K562 (cell line): ENCODE measurements around the gene ST6GALNAC1. TPM values are rescaled to one million over a fixed set of nuclear protein-coding genes. Genes with fewer than 3 reads are reported as not detected.

Experiments used
- ATAC-seq: fragments of 200-7000 bp; cut with Tn5 transposase; 3 replicates; pipeline ENCODE4 v1.9.1; 2020; ENCODE audit warnings: moderate library complexity
- BruUV-seq: library from RNA; stranded (reverse); fragments of 400-500 nt; replicated peaks from 2 replicates; lab custom pipeline; 2021; lab: Mats Ljungman, UMichigan
- CTCF ChIA-PET: fragments of 300-600 bp; formaldehyde crosslinking; extraction: SDS; loops from one replicate; lab custom pipeline; 2021; ENCODE audit warnings: low intra/inter-chr PET ratio; lab: Yijun Ruan, JAX
- POLR2A ChIA-PET: fragments of 300-600, 350-650 bp; sonication (Branson Sonifier 250); formaldehyde crosslinking; extraction: SDS; loops from one replicate; lab custom pipeline; 2021; ENCODE audit warnings: antibody characterized with exemption, inconsistent platforms; lab: Yijun Ruan, JAX
- DNase-seq, 4 experiments: peaks; one replicate each; pipeline versions ENCODE4 v3.0.0 to v3.0.0-alpha.2; 2011 to 2018; ENCODE audit warnings: low spot score in 3 of 4, mixed read lengths in 3 of 4; ENCODE audit errors: extremely low read depth in 1 of 4
- FAIRE-seq: peaks from 2 replicates; lab custom pipeline; 2011; peaks lifted over from hg19 to GRCh38; lab: Jason Lieb, UNC
- H2AFZ ChIP-seq: 2 replicates; pipeline ENCODE4 v1.6.0; 2011; ENCODE audit warnings: low read depth, low read length, control low read depth, inconsistent platforms
- H3K27ac ChIP-seq: fragments of 200-600 bp; 3 replicates; pipeline ENCODE4 v1.8.0; 2011; ENCODE audit warnings: low read depth, mild to moderate bottlenecking, control low read depth, inconsistent platforms, low read length, moderate library complexity, mixed read lengths; ENCODE audit errors: extremely low read depth
- H3K27me3 ChIP-seq, 2 experiments: fragments of 300-600 bp in 1 of 2; 2 replicates in 1 of 2; 3 replicates in 1 of 2; pipeline versions ENCODE4 v1.6.0 to v1.8.0; 2011; ENCODE audit warnings: inconsistent platforms in 2 of 2, low read length in 2 of 2, mild to moderate bottlenecking in 1 of 2, mixed read lengths in 1 of 2, moderate library complexity in 1 of 2; ENCODE audit not compliant: control insufficient read depth in 2 of 2, insufficient read depth in 2 of 2
- H3K36me3 ChIP-seq: fragments of 300-600 bp; 3 replicates; pipeline ENCODE4 v1.8.0; 2011; ENCODE audit warnings: mild to moderate bottlenecking, low read length, inconsistent platforms; ENCODE audit not compliant: control insufficient read depth, insufficient read depth
- H3K4me1 ChIP-seq, 2 experiments: fragments of 200-600 bp in 1 of 2; replicated peaks in 1 of 2; 2 replicates in 1 of 2; 3 replicates in 1 of 2; pipeline versions ENCODE4 v1.5.1 to v1.8.0; 2011; ENCODE audit warnings: inconsistent platforms in 2 of 2, low read length in 2 of 2, mild to moderate bottlenecking in 1 of 2, mixed read lengths in 1 of 2, moderate library complexity in 1 of 2; ENCODE audit not compliant: control insufficient read depth in 2 of 2, insufficient read depth in 2 of 2
- H3K4me2 ChIP-seq: 2 replicates; pipeline ENCODE4 v1.6.1; 2011; ENCODE audit warnings: low read length, control low read depth, inconsistent platforms, mixed read lengths; ENCODE audit not compliant: insufficient read depth
- H3K4me3 ChIP-seq: fragments of 200-600 bp; sonication (generic), shearing (Covaris generic); 2 replicates; pipeline ENCODE4 v1.5.1; 2016; ENCODE audit warnings: control low read depth, inconsistent platforms
- H3K79me2 ChIP-seq: fragments of 200-600 bp; 3 replicates; pipeline ENCODE4 v1.8.0; 2011; ENCODE audit warnings: low read length, inconsistent platforms; ENCODE audit not compliant: control insufficient read depth, insufficient read depth
- H3K9ac ChIP-seq, 2 experiments: 2 replicates each; pipeline versions ENCODE4 v1.6.0 to v1.6.1; 2011; ENCODE audit warnings: low read depth in 2 of 2, low read length in 2 of 2, control low read depth in 1 of 2, inconsistent platforms in 1 of 2, mild to moderate bottlenecking in 1 of 2, mixed read lengths in 1 of 2; ENCODE audit not compliant: insufficient read depth in 1 of 2
- H3K9me1 ChIP-seq: one replicate; pipeline ENCODE4 v1.6.0; 2011; ENCODE audit warnings: inconsistent platforms, mild to moderate bottlenecking, low read length, moderate library complexity; ENCODE audit not compliant: control insufficient read depth, insufficient read depth
- H3K9me3 ChIP-seq: replicated peaks from 2 replicates; pipeline ENCODE4 v1.5.1; 2011; ENCODE audit warnings: low read depth, low read length, inconsistent platforms; ENCODE audit not compliant: control insufficient read depth, insufficient read depth
- H4K20me1 ChIP-seq: replicated peaks from 2 replicates; pipeline ENCODE4 v1.6.1; 2011; ENCODE audit warnings: low read length, inconsistent platforms, mixed read lengths; ENCODE audit not compliant: control insufficient read depth, insufficient read depth
- CBFB ChIP-seq: sonication (generic); formaldehyde crosslinking; IDR thresholded peaks from 2 replicates; pipeline ENCODE4 v1.4.0; 2020; ENCODE audit warnings: mild to moderate bottlenecking, missing genetic modification reagents
- CTBP1 ChIP-seq: fragments of 450-650 bp; IDR thresholded peaks from 2 replicates; pipeline ENCODE4 v1.6.1; 2016; ENCODE audit warnings: borderline replicate concordance
- HDAC2 ChIP-seq: fragments of 450-650 bp; IDR thresholded peaks from 2 replicates; pipeline ENCODE4 v1.6.1; 2016; ENCODE audit warnings: mild to moderate bottlenecking
- HNRNPUL1 ChIP-seq: fragments of 200-400 bp; formaldehyde crosslinking; IDR thresholded peaks from 2 replicates; pipeline ENCODE4 v1.6.1; 2017; ENCODE audit warnings: low read length
- HOXB6 ChIP-seq: fragments of 250-450 bp; sonication (Bioruptor Pico); IDR thresholded peaks from 2 replicates; pipeline ENCODE4 v1.5.1; 2022; ENCODE audit warnings: mild to moderate bottlenecking, borderline replicate concordance
- IRF2 ChIP-seq: sonication (generic); formaldehyde crosslinking; IDR thresholded peaks from 2 replicates; pipeline ENCODE4 v1.8.1; 2022; ENCODE audit warnings: mild to moderate bottlenecking, missing genetic modification reagents
- LARP7 ChIP-seq: fragments of 450-650 bp; IDR thresholded peaks from 2 replicates; pipeline ENCODE4 v1.6.1; 2016
- TBP ChIP-seq: optimal IDR thresholded peaks from 2 replicates; pipeline ENCODE3; 2011; ENCODE audit warnings: low read depth, low read length, improper control_type of control experiment
- XRCC3 ChIP-seq: fragments of 450-650 bp; IDR thresholded peaks from 2 replicates; pipeline ENCODE4 v1.6.1; 2017; ENCODE audit warnings: mild to moderate bottlenecking, moderate library complexity
- YY1 ChIP-seq, 3 experiments: IDR thresholded peaks; 2 replicates each; pipeline ENCODE4 v1.6.1; 2011; ENCODE audit warnings: low read length in 2 of 3, mild to moderate bottlenecking in 2 of 3, moderate library complexity in 2 of 3, borderline replicate concordance in 1 of 3, control low read depth in 1 of 3, low read depth in 1 of 3; ENCODE audit not compliant: insufficient read depth in 3 of 3, insufficient replicate concordance in 2 of 3, control insufficient read depth in 1 of 3, insufficient read length in 1 of 3; ENCODE audit errors: extremely low read depth in 1 of 3
- ZNF121 ChIP-seq: sonication (generic); formaldehyde crosslinking; conservative IDR thresholded peaks from 2 replicates; pipeline ENCODE4 v1.8.0; 2022; ENCODE audit warnings: missing genetic modification reagents
- ZNF384 ChIP-seq: IDR thresholded peaks from 2 replicates; pipeline ENCODE4 v1.6.1; 2012; ENCODE audit warnings: low read depth, low read length, improper control_type of control experiment
- ZNF431 ChIP-seq: sonication (generic); formaldehyde crosslinking; IDR thresholded peaks from 2 replicates; pipeline ENCODE4 v1.8.0; 2022; ENCODE audit warnings: mild to moderate bottlenecking, missing genetic modification reagents
- ZNF586 ChIP-seq: fragments of 450-650 bp; formaldehyde crosslinking; conservative IDR thresholded peaks from 2 replicates; pipeline ENCODE4 v1.4.0; 2020; ENCODE audit warnings: mild to moderate bottlenecking, moderate library complexity
- WGBS: fragments of 100-300 bp; shearing (Covaris generic); methylation state at CpG from one replicate; pipeline ENCODE4 v1.1.6; 2016; ENCODE audit warnings: low coverage, mixed read lengths; ENCODE audit not compliant: insufficient coverage; ENCODE audit errors: missing lambda C conversion rate; 5-methylcytosine and 5-hydroxymethylcytosine counted together
- in situ Hi-C: fragments of 300-500 bp; cut with MboI; formaldehyde crosslinking; loops from 4 replicates; pipeline ENCODE4 v1.15.0; 2018; ENCODE audit warnings: inconsistent platforms, mixed read lengths
- intact Hi-C: fragments of 100-400 bp; cut with micrococcal nuclease; formaldehyde crosslinking; loops from 2 replicates; pipeline ENCODE4 v1.14.2; 2022
- polyA plus RNA-seq, 8 experiments: library from polyadenylated mRNA; depleted of rRNA in 4 of 8; stranded (reverse) in 5 of 8; unstranded in 3 of 8; fragments of >200 nt; fragmentation: Nextera tagmentation in 2 of 8; fragmentation: Illumina TruSeq in 1 of 8; extraction: Ambion mirVana in 2 of 8; extraction: Trizol in 1 of 8; gene quantifications; 2 replicates each; pipeline versions ENCODE4 v1.2.1 to v1.2.3, GENCODE V29; 2011 to 2014; ENCODE audit warnings: inconsistent platforms in 1 of 8, missing spikeins in 1 of 8
- total RNA-seq, 7 experiments: library from RNA; depleted of rRNA in 6 of 7; stranded (reverse); fragments of >200 nt in 6 of 7; fragmentation: Illumina TruSeq in 2 of 7; extraction: Trizol in 2 of 7; gene quantifications; 2 replicates each; pipeline versions ENCODE4 v1.2.1 to v1.2.3, GENCODE V29; 2011 to 2021; ENCODE audit warnings: low replicate concordance in 1 of 7
- TF ChIP-seq, protein P1 (sequence below): sonication (generic); formaldehyde crosslinking; IDR thresholded peaks from 2 replicates; pipeline ENCODE4 v1.8.0; 2022; ENCODE audit warnings: missing genetic modification reagents, mild to moderate bottlenecking, moderate library complexity, borderline replicate concordance
- TF ChIP-seq, protein P2 (sequence below): fragments of 250-450 bp; sonication (Bioruptor Pico); IDR thresholded peaks from 2 replicates; pipeline ENCODE4 v1.5.0; 2022; ENCODE audit warnings: mild to moderate bottlenecking

ST6GALNAC1 gene
- total and polyA plus RNA-seq, 9 of the 15 experiments (the other 6 are each of a cell fraction or from before 2014, with no cell fraction given), result 20.6 to 68.4 (median 50.5) TPM

DNA sequence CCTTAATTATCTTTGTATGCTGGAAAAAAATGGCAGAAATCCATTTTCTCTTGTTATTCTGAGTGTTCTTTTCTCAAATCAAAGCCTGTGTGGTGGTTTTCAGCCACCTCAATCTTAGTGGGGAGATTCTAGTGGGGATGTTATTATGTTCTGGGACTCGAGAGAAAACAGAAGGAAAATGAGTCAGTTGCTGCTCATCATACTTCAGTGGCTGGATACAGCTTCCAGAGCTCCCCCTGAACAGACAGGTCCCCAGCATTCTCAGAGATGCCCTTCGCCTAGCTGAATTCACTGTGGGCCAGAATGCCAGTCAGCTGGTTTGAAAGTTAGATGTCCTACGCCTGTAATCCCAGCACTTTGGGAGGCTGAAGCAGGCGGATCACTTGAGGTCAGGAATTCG is 8.5 kb downstream of the ST6GALNAC1 start:
- H3K9ac ChIP-seq, result no peak overlapping the region
- in situ Hi-C loops, result no loop called here
- no peaks in the 10 kb centered on the region for H3K27me3 ChIP-seq
- peaks cover 30 to 33% of the 10 kb centered on the region in 2 experiments; a peak in 4 of 5 replicates for H3K4me1 ChIP-seq
- no peak overlapping the region for H3K27ac ChIP-seq
- FAIRE-seq (no peak), DNase-seq (no peak), ATAC-seq (no peak)
- CTCF ChIA-PET, result no interaction called here
- no peaks in the 10 kb centered on the region for H3K9me3 ChIP-seq
- H3K4me2 ChIP-seq, result no peak overlapping the region
- peaks cover 53% of the 10 kb centered on the region for H3K79me2 ChIP-seq
- no peak overlapping the region for H3K4me3 ChIP-seq
- POLR2A ChIA-PET, result interaction anchor here (0.9 to 2.0 kb wide), 3 partner anchors 9 to 11 kb away, joined by 3 to 9 read pairs (median 6); partner anchors contain the start of gene ST6GALNAC1
- no peak for TF ChIP-seq HDAC2
- TF ChIP-seq, protein P1, sequence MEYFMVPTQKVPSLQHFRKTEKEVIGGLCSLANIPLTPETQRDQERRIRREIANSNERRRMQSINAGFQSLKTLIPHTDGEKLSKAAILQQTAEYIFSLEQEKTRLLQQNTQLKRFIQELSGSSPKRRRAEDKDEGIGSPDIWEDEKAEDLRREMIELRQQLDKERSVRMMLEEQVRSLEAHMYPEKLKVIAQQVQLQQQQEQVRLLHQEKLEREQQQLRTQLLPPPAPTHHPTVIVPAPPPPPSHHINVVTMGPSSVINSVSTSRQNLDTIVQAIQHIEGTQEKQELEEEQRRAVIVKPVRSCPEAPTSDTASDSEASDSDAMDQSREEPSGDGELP (CRISPR knock-in tag), result no peak
- no peak for TF ChIP-seq CBFB (CRISPR knock-in tag)
- TF ChIP-seq ZNF384, result no peak
- TF ChIP-seq YY1 (IDR thresholded peaks at IDR 0.05; ENCODE audit: borderline replicate concordance in 1 of 3, control insufficient read depth in 1 of 3, extremely low read depth in 1 of 3, insufficient read depth in 3 of 3, insufficient read length in 1 of 3, insufficient replicate concordance in 2 of 3, low read depth in 1 of 3, low read length in 2 of 3), result no peak
- no peak for TF ChIP-seq IRF2
- no peak for TF ChIP-seq TBP
- TF ChIP-seq LARP7, result no peak
- TF ChIP-seq ZNF121 (CRISPR knock-in tag), result no peak
- no peak for TF ChIP-seq XRCC3
- TF ChIP-seq HNRNPUL1, result no peak
- TF ChIP-seq, protein P2, sequence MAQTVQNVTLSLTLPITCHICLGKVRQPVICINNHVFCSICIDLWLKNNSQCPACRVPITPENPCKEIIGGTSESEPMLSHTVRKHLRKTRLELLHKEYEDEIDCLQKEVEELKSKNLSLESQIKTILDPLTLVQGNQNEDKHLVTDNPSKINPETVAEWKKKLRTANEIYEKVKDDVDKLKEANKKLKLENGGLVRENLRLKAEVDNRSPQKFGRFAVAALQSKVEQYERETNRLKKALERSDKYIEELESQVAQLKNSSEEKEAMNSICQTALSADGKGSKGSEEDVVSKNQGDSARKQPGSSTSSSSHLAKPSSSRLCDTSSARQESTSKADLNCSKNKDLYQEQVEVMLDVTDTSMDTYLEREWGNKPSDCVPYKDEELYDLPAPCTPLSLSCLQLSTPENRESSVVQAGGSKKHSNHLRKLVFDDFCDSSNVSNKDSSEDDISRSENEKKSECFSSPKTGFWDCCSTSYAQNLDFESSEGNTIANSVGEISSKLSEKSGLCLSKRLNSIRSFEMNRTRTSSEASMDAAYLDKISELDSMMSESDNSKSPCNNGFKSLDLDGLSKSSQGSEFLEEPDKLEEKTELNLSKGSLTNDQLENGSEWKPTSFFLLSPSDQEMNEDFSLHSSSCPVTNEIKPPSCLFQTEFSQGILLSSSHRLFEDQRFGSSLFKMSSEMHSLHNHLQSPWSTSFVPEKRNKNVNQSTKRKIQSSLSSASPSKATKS (CRISPR knock-in tag), result no peak
- no peak for TF ChIP-seq CTBP1
- no peak for TF ChIP-seq HOXB6 (CRISPR knock-in tag)
- TF ChIP-seq ZNF586 (CRISPR knock-in tag), result no peak
- TF ChIP-seq ZNF431 (CRISPR knock-in tag), result no peak
- TF ChIP-seq, all 486 proteins: peak for 0
- no TSS peak for BruUV-seq
- intact Hi-C loops, result loop anchor here (5.0 kb wide), 1 partner anchor 37 kb away; no protein-coding TSS in a partner anchor
- Histone ChIP-seq H4K20me1 (peaks cover 5% of the 10 kb centered on the region), H2AFZ (no peak overlapping the region), H3K9me1 (no peaks in the 10 kb centered on the region), H3K36me3 (peaks cover 62% of the 10 kb centered on the region)
- WGBS, result 90% methylated on average over 5 of the region's 5 CpGs
